ENCODE data around the gene GNB5. TPM values are rescaled to one million over a fixed set of nuclear protein-coding genes. Genes with fewer than 3 reads are reported as not detected.

GNB5 gene
- total RNA-seq, 1 donor from 2014 or later, result 25.6 TPM

DNA sequence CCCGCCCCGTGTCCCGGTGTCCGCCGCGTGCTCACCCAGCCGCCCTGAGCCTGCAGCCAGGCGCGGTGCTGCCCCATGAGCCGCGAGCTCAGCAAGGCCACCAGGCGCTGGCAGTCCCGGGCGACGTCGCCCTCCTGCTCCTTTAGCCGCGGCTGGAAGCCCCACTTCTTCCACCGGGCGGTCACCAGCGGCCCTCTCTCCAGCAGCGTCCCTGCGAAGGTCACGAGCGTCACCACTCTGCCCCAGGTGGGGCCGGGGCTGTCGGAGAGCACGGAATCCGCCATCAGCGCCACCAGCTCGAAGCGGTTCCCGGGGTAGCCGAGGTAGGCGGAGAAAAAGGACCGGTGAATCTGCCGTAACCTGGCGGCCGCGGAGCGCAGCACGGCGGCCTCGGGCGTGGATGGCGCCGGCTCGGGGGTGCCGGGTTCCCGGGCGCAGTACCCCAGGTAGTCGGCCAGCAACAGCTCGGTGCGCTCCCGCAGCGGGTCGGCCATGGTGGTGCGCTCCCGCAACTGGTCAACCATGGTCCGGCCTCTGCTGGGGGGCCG is 78.9 kb downstream of the GNB5 start:
- Mint-ChIP-seq H3K27ac (ENCODE audit: unreplicated experiment) (no peak overlapping the region), H3K36me3 (ENCODE audit: low read depth, unreplicated experiment) (no peaks in the 10 kb centered on the region), H3K9me3 (ENCODE audit: unreplicated experiment) (no peaks in the 10 kb centered on the region), H3K27me3 (ENCODE audit: low read depth, unreplicated experiment) (peaks cover 26% of the 10 kb centered on the region), H3K4me3 (ENCODE audit: unreplicated experiment) (no peak overlapping the region), H3K4me1 (ENCODE audit: low read depth, unreplicated experiment) (peaks cover 6% of the 10 kb centered on the region)
- no peak for TF ChIP-seq EZH2 (IDR thresholded peaks at IDR 0.05; ENCODE audit: insufficient read depth, low read length)
- TF ChIP-seq, protein P1, sequence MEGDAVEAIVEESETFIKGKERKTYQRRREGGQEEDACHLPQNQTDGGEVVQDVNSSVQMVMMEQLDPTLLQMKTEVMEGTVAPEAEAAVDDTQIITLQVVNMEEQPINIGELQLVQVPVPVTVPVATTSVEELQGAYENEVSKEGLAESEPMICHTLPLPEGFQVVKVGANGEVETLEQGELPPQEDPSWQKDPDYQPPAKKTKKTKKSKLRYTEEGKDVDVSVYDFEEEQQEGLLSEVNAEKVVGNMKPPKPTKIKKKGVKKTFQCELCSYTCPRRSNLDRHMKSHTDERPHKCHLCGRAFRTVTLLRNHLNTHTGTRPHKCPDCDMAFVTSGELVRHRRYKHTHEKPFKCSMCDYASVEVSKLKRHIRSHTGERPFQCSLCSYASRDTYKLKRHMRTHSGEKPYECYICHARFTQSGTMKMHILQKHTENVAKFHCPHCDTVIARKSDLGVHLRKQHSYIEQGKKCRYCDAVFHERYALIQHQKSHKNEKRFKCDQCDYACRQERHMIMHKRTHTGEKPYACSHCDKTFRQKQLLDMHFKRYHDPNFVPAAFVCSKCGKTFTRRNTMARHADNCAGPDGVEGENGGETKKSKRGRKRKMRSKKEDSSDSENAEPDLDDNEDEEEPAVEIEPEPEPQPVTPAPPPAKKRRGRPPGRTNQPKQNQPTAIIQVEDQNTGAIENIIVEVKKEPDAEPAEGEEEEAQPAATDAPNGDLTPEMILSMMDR (IDR thresholded peaks at IDR 0.05; ENCODE audit: insufficient read depth, low read depth, low read length), result no peak
- no peaks in the 10 kb centered on the region for H3K36me3 ChIP-seq (ENCODE audit: insufficient read depth, low read length)
- FAIRE-seq (no peak), DNase-seq (ENCODE audit: low read depth) (no peak)
- no peaks in the 10 kb centered on the region for H3K9me3 ChIP-seq (ENCODE audit: insufficient read depth, low read depth, low read length)
- peak overlapping the region; percentile 88 for H2AFZ ChIP-seq (ENCODE audit: low read depth, low read length)
- no peaks in the 10 kb centered on the region for H3K79me2 ChIP-seq (ENCODE audit: insufficient read depth, low read length)
- no peak overlapping the region for H3K27ac ChIP-seq (ENCODE audit: low read depth, low read length)
- H3K4me1 ChIP-seq (ENCODE audit: insufficient read depth, low read length), result peaks cover 7% of the 10 kb centered on the region
- H3K4me2 ChIP-seq (ENCODE audit: low read length), result peak overlapping the region; percentile 87
- peaks cover 21% of the 10 kb centered on the region for H3K27me3 ChIP-seq (ENCODE audit: insufficient read depth, low read length)
- peak overlapping the region; percentile 59 for H3K9ac ChIP-seq (ENCODE audit: low read length)
- H3K4me3 ChIP-seq (ENCODE audit: insufficient read depth, low read depth, low read length), result peak overlapping the region; percentile 43
- H4K20me1 ChIP-seq (ENCODE audit: insufficient read depth, low read length), result no peaks in the 10 kb centered on the region

DNA sequence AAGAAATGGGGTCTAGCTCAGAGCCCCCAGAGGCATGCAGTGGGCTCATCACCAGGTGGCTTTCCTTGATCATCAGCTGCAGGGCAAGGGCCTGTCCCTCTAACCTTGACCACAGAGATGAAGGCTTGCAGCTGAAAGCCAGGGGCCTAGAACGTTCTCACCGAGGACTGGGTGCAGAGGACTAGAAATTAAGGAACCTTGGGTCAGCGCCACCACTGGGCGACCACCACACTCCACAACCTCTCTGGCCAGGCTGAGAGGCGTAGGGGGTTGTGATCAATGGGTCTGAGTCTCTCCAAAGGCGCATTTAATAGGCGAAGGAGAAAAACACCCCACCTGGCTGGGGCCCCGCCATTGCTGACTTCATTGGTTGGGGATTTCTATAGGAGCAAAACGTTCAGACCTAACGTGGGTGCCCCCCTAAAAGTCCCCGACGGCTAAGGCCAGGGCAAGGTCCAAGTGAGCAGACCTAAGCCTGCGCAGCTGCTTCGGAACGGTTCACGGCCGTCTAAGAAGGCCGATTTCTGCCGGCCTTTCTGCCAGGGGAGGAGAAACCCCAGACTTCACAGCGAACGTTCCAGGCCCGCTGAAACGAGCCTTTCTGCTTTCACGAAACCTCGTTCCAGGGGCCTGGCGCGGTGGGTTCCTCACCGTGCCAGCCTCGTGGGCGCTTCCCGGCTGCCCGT is 79.5 kb downstream of the GNB5 start:
- Histone ChIP-seq H3K9me3 (ENCODE audit: insufficient read depth, low read depth, low read length) (no peaks in the 10 kb centered on the region), H3K27ac (ENCODE audit: low read depth, low read length) (no peak overlapping the region), H3K4me3 (ENCODE audit: insufficient read depth, low read depth, low read length) (no peak overlapping the region), H3K9ac (ENCODE audit: low read length) (no peak overlapping the region), H3K79me2 (ENCODE audit: insufficient read depth, low read length) (no peaks in the 10 kb centered on the region), H3K36me3 (ENCODE audit: insufficient read depth, low read length) (no peaks in the 10 kb centered on the region), H3K27me3 (ENCODE audit: insufficient read depth, low read length) (peaks cover 21% of the 10 kb centered on the region), H2AFZ (ENCODE audit: low read depth, low read length) (peak overlapping the region; percentile 88), H4K20me1 (ENCODE audit: insufficient read depth, low read length) (no peaks in the 10 kb centered on the region), H3K4me1 (ENCODE audit: insufficient read depth, low read length) (peaks cover 7% of the 10 kb centered on the region), H3K4me2 (ENCODE audit: low read length) (peak overlapping the region; percentile 87)
- FAIRE-seq (no peak), DNase-seq (ENCODE audit: low read depth) (no peak)
- peaks cover 26% of the 10 kb centered on the region for H3K27me3 Mint-ChIP-seq (ENCODE audit: low read depth, unreplicated experiment)
- H3K36me3 Mint-ChIP-seq (ENCODE audit: low read depth, unreplicated experiment), result no peaks in the 10 kb centered on the region
- H3K4me1 Mint-ChIP-seq (ENCODE audit: low read depth, unreplicated experiment), result peaks cover 5% of the 10 kb centered on the region
- no peak for TF ChIP-seq EZH2 (IDR thresholded peaks at IDR 0.05; ENCODE audit: insufficient read depth, low read length)
- TF ChIP-seq, protein P1 (IDR thresholded peaks at IDR 0.05; ENCODE audit: insufficient read depth, low read depth, low read length), result no peak
- H3K9me3 Mint-ChIP-seq (ENCODE audit: unreplicated experiment), result no peaks in the 10 kb centered on the region
- H3K27ac Mint-ChIP-seq (ENCODE audit: unreplicated experiment), result no peak overlapping the region
- no peak overlapping the region for H3K4me3 Mint-ChIP-seq (ENCODE audit: unreplicated experiment)
